Lower leg skin (tissue), 3 donors: ENCODE data around the gene SNRNP40.

Experiments
- POLR2A ChIP-seq, 2 donors: fragments of 450-650 bp; IDR thresholded peaks; one replicate each; pipeline ENCODE4 v1.6.1; 2016 to 2017; ENCODE audit warnings: antibody characterized with exemption in 2 of 2, mild to moderate bottlenecking in 1 of 2, moderate library complexity in 1 of 2
- TF ChIP-seq, protein P1 (sequence below), 3 donors: fragments of 450-650 bp; IDR thresholded peaks; one replicate each; pipeline ENCODE4 v1.5.1; 2016; ENCODE audit warnings: antibody characterized with exemption in 3 of 3, mild to moderate bottlenecking in 3 of 3, moderate library complexity in 2 of 3

- TF ChIP-seq, protein P1, sequence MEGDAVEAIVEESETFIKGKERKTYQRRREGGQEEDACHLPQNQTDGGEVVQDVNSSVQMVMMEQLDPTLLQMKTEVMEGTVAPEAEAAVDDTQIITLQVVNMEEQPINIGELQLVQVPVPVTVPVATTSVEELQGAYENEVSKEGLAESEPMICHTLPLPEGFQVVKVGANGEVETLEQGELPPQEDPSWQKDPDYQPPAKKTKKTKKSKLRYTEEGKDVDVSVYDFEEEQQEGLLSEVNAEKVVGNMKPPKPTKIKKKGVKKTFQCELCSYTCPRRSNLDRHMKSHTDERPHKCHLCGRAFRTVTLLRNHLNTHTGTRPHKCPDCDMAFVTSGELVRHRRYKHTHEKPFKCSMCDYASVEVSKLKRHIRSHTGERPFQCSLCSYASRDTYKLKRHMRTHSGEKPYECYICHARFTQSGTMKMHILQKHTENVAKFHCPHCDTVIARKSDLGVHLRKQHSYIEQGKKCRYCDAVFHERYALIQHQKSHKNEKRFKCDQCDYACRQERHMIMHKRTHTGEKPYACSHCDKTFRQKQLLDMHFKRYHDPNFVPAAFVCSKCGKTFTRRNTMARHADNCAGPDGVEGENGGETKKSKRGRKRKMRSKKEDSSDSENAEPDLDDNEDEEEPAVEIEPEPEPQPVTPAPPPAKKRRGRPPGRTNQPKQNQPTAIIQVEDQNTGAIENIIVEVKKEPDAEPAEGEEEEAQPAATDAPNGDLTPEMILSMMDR (IDR thresholded peaks at IDR 0.05) = no peak
- no peak for TF ChIP-seq POLR2A (IDR thresholded peaks at IDR 0.05)
Measured at GRCh38 chr1:31231802-31232201, 64.8 kb downstream of the SNRNP40 start.
